NOMO-1 (cell line): Measurements from ENCODE around the gene C1QTNF8.

Source experiments
- DNase-seq, 2 experiments: peaks; one replicate each; lab custom pipeline; 2025; ENCODE audit not compliant: unreplicated experiment in 2 of 2; lab: John Stamatoyannopoulos, UW

Gene C1QTNF8

DNA sequence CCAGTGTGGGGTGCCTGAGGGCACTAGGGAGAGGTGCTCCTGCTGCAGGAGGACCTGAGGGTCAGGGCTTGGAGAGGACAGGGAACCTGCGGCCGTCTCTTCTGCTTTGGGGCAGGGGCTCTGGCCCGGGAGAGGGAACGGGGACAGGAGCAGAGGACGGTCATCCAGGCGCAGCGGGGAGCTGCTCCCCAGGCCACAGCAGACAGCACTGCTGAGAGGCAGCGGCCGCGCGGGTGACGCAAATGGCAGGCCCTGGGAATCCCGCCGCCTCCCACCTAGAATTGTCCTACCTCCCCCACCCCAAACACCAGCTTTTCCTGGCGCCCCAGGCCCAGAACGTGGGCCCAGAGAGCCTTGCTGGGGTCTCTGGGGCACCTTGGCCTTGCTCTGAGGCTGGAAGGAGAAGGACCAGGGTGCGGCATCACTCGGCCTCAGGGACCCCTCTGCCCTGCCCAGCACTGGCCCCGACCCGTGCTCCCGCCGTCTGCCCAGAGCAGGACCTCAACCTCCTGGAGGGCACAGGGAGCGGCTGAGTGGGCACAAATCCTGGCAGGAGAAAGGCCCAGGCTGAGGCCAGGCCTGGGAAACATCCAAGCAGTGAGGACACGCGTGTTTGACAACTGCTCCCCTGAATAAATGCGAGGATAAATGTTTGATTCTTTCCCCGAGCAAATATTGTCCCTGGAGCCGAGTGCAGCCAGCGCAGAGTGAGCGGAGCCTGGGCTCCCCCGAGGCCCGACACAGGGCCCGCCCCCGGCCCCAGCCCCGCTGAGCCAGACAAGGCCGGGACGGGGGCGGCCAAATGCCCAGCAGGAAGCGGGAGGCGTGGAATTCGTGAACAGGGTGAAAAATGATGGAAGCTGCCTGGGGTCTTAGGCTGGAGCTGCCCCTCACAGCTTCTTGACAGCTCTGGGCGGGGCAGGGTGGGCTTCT is 15.0 kb downstream of the C1QTNF8 start:
- no peak for DNase-seq

DNA sequence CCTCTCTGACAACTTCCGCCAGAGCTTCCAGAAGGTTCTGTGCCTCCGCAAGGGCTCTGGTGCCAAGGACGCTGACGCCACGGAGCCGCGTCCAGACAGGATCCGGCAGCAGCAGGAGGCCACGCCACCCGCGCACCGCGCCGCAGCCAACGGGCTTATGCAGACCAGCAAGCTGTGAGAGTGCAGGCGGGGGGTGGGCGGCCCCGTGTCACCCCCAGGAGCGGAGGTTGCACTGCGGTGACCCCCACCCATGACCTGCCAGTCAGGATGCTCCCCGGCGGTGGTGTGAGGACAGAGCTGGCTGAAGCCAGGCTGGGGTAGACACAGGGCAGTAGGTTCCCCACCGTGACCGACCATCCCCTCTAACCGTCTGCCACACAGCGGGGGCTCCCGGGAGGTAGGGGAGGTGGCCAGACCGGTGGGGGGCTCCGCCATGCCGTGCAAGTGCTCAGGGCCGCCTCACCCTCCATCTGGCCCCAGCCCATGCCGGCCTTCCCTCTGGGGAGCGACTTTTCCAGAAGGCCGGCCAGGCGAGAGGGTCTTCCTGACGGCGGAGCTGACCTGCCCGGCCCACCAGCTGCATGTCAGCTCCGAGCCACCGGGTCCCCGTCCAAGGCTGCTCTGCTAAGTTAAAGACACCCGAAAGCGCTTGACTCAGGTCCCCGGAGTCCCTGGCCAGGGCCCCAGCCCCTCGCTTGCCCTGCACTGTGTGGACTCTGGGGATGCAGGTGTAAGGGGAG is 16.1 kb downstream of the C1QTNF8 start:
- DNase-seq: no peak

DNA sequence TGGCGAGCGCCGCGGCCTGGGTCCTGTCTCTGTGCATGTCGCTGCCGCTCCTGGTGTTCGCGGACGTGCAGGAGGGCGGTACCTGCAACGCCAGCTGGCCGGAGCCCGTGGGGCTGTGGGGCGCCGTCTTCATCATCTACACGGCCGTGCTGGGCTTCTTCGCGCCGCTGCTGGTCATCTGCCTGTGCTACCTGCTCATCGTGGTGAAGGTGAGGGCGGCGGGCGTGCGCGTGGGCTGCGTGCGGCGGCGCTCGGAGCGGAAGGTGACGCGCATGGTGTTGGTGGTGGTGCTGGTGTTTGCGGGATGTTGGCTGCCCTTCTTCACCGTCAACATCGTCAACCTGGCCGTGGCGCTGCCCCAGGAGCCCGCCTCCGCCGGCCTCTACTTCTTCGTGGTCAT is 16.7 kb downstream of the C1QTNF8 start:
- DNase-seq: no peak

DNA sequence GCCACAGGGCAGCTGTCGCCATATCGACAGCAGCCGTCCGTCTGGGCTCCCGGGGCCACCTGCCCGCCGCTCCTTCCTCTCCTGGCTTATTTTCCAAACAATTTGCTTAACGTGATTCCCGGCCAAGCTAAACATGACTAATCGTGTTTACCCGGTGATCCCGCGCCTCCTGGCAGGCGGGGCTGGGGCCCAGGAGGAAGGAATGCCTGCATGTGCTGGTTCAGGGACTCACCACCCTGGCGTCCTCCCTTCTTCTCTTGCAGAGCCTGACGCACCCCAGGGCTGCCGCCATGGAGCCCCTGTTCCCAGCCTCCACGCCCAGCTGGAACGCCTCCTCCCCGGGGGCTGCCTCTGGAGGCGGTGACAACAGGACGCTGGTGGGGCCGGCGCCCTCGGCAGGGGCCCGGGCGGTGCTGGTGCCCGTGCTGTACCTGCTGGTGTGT is 17.4 kb downstream of the C1QTNF8 start:
- DNase-seq: no peak

DNA sequence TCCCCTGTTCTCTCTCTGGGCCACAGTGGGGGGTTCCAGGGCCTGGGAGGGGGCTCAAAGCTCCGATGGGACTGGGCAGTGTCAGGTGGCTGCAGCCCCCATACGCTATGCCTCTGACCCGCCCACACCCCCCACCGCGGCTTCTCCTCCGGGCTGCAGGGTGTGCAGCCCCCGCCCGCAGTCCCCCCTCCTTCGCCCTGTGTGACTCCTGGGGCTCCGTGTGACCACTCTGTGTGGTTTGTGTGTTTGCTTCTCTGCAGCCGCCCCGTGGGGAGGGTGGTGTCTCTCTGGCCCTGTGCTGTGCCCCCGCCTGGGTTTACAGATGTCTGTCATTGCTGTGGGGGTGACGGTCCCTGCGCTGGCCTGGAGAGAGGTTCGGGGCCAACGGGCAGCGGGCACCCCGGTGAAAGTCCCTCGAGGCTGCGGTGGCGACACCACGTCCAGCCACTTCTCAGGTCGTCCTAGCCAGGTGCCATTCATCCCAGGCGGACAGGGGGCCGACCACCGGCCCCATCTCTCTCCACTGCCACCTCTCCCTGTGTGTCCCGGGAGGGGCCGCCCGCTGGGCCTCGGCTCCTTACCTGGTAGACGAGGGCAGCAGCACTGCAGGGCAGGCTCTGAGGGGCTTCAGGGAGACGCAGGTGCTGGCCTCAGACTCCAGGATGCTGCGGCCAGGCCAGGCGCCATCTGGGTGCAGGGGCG is 18.0 kb downstream of the C1QTNF8 start:
- no peak for DNase-seq

DNA sequence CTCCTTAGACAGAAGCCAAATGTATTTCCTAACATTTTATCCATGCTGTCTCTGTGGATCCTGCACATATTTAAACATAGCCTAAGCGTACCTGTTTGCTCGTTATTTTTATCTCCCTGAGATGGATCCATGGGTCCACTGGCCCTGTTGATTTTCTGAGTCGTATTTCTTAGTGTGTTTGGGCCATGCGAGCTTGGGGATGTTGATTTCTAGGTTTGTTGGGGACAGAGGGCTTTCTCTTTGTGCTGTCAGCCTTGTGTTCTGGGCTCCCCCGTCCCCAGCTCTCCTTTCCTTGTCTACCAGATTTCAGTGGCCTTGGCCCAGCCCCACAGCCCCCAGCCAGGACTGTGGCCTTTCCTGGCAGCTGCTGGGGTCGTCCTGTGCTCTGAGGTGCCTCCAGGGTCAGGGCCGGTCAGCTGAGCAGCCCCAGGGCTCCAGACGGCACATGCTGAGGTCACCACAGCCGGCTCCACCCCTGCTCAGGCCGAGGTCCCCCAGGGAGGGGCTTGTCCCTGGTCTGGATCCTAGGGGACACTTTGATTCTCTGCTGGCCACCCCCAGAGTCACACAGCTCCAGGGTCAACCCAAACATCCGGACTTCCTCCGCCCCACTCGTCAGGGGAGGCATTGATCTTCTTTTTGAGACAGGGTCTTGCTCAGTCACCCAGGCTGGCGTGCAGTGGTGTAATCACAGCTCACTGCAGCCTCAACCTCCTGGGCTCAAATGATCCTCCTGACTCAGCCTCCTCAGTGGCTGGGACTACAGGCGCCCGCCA is 19.1 kb downstream of the C1QTNF8 start:
- DNase-seq: no peak

DNA sequence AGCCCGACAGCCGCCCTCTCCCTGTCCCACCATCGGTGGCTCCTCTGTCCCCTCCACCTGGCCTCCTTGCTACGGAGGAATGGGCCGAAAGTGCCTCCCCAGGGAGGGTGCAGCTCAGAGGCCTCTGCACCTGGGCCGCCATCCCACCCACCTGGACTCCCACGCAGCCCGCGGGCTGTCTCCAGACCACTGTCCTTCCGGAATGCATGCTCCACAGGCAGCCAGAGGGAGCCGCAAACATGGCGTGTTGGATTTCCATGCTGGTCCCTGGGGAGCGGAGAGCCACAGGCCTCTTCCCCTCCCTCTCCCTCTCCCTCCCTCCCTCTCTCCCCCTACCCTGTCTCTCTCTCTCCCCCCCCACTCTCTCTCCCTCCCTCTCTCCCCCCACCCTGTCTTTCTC is 20.5 kb downstream of the C1QTNF8 start:
- DNase-seq: no peak

DNA sequence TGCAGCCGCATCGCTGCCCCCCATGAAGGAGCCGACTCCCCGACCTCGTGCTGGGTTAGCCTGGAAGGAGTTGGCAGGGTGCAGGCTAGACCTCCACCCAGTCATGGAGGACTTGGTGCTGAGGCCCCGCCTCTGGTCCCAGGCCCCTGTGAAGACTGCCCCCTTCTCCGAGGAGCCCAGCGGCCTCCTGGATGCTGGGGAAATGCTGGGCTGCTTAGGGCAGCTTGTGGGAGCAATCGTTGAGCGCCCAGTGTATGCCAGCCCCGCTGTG is 21.7 kb downstream of the C1QTNF8 start:
- no peak for DNase-seq

DNA sequence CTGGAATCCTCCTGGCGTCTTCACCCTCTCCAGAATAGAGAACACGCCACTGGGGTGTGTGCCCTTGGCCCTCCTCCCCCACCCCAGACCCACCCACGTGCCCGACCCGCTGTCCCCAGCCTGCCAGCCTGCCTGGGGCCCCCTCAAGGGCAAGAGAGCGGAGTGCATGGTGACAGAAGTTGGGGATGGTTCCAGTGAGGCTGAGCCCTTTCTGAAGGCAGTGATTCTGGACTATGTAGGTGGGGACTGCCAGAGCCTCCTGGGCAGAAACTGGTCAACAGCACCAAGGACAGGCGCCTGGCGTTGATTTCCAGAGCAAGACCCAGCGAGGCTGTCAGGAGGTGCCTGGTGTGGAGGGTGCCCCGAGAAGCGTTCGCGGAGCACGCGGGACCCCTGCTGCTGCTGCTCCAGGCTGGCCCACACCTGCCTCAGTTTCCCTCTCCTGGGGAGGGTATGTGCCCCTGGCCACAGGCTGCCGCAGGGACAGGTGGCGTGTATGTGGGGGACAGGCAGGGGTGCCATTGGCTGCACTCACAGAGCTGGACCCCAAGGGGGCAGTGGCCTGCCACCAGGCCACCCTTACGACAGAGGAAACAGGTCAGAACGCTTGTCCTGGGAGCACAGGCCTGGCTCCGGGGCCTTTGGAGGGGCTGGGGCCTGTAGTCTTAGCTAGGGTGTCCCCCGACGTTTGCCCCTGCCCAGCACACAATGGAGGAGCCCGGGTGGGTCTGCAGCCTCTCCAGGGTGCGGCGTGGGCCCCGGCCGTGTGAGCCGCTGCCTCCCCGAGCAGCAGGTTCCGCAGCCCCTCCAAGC is 22.3 kb downstream of the C1QTNF8 start:
- DNase-seq: no peak

DNA sequence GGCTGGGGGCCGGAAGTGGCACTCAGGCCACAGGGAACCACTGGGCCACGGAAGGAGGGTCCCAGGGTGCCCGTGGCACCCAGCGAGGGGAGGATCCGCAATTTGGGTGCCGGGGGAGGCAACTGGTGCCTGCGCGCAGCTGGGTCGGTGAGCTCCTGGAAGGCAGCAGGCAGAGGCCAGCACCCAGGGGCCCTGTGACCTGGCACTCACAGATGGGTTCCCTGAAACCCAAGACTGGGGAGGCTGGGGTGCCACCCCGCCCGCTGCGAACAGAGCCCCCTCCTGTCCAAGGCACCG is 22.8 kb downstream of the C1QTNF8 start:
- DNase-seq: no peak

DNA sequence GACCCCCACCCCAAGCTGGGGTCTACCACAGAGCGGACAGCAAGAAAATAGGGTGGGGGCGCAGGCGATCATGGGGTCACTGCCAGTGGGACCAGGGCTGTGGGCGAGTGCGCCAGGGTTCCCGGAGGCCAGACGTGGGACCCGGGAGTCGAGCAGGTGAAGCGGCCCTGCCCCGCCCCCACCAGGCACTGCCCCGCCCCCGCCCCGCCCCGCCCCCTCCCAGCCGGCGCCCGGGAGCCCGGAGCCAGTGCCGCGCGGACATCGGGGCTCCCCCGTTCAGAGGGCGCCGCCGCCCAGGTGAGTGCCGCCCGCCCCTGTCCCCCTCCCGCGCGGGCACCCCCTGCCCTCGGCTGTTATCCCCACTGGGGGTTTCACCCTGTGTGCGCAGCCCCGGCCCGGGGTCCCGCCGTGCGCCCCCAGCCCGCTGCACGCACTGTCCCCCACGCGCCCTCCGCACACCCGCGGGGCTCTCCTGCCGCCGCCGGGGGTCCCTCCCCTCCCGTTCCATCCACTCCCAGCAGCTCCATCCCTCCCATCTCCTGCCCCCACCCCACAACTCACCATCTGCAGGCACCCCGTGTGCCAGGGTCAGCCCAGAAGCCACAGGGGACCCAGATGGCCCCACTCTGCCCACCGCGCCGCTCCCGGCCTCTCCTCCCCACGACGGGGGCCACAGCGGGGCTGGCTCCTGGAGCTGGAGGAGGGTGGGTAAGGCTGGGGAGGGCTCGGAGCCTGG is 23.4 kb downstream of the C1QTNF8 start, which contains the start of gene SSTR5:
SSTR5 (plus strand) TSS at position 222 of the 736 bp plus-strand sequence. CDS start 6,122 bp downstream, outside the sequence.
- DNase-seq: no peak

DNA sequence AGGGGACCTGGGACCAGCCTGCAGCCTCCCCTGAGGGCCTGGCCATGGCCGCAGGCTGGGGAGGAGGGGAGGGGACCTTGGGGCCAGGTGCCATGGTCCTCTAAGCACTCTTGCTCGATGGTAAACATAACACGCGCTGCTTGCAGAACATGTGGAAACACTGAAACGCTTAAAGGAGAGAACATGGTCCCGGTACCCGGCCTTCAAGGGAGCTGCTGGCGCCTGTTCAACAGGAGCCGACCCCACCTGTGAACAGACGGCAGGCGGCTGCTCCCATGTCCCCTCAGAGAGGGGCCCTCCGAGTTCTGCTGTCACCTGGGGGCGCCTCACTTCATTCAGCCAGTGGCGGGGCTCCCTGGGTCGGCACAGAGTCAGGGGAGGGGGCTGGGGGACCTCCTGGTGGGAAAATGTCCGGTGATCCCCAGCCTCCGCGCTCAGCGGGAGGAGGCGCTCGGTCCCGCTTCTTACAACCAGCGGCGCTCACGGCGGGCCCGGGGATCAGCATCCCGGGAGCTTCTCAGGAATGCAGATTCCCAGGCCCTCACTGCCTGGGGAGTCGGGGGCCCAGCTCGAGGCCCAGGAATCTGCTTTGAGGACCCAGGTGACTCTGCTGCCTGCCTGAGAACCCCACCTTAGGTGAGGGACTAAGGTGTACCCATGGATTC is 24.4 kb downstream of the C1QTNF8 start:
- no peak for DNase-seq

DNA sequence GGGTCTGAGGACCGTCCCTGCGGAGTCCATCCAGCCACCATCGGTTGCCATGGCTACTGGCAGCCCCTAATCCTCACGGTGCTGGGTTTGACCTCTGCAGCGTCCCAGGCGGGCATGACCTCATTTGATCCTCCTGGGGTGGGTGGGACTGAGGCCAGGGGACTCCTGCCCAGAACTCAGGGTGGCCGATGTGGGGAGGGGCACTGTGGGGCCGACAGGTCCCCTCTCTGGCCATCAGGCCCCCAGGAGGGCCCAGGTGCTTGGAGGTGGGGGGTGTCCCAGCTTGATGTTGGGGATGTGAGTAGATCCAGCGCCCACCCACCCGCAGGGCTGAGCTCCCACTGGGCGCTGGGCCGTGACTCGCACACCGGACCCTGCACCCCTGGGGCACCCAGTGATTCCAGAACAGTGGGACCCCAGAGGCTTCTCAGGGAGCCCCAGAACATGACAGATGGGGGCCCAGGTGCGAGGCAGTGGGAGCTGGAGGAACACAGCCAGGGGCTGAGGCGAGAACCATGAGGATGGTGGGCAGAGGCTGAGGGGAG is 25.1 kb downstream of the C1QTNF8 start:
- no peak for DNase-seq

DNA sequence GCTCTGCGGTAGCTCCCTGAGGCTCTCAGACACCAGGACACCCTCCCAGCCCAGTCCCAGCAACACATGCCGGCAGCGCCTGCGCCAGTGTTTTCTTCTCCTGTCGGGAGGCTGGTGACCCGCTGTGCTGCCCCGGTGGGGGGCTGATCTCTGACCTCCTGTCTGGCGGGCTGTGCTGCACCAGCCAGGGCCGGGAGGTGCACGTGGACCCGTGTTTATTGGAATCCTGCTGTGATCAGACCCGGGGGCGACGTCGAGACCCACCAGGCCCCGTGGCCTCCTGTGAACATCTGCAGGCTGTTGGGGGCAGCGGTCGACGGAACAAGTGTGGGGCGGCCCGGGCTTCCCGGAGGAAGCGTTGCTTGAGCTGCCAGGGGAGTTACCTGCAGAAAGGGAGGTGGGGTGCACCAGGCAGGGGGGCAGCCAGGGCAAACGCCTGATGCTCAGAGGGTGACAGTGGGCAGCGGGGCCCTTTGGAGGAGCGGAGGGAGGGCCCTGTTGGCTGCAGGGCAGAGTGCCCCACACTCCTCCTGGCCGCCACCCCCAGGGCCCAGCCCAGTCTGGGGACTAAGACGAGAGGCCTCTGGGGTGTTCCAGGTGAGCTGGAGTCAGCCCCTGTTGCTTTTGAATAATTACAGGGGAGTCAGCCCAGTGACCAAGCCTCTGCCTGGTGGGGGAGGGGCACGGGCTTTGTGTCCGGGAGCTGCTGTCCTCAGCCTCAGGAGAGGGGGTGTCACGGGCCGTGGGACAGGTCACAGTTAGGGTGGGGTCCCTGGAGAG is 25.8 kb downstream of the C1QTNF8 start:
- DNase-seq: no peak

DNA sequence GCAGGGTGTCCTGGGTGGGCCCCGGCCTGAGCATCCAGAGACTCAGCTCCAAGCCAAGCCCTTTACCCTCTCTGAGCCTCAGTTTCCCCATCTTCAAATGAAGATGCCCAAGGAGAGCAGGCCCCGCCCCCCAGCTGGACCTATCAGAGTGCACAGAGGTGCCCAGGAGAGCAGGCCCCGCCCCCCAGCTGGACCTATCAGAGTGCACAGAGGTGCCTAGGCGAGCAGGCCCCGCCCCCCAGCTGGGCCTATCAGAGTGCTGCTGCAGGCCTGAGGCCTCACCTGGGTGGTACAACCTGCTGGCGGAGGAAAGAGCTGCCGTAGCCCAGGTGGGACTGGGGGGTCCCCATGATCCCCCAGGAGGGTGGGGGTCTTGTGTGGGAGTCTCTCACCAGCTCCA is 26.9 kb downstream of the C1QTNF8 start:
- no peak for DNase-seq

DNA sequence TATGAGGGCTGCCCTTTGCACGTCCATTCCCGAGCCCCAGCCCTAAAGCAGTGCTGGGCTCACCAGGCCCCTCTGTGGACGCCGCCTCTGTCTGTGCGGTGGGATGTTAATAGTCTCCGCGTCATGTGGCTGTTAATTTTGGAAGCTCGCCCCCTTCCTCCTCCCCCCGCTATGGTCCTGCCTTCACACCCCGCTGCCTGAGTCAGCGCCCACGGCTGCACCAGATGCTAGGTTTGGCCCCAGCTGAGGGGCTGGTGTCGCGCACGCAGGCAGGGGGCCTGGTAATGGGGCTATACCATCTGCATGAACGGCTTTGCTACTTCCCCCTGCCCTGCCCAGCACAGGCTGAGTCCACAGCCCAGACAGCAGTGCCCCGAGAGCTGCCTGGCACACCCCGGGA is 27.6 kb downstream of the C1QTNF8 start:
- DNase-seq: no peak

DNA sequence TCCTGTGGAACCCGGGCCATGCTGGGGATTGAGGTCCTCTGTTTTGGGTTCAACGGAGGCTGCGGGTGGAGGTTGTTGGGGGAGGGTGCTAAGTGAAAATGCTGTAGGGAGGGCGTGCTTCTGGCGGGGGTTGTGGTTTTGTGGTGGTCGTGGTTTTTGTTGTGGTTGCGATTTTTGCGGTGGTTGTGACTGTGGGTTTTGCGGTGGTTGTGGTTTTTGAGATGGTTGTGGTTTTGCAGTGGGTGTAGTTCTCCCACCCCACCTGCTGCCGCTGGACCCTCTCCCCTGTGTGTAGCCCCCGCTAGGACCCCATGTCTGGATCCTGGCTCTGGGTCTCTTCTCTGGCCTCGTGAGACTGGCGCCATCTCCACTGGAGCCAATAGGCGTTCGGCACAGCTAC is 28.4 kb downstream of the C1QTNF8 start:
- no peak for DNase-seq
